Lower lobe of right lung (tissue), 2 donors: ENCODE measurements around the gene MYO5B. TPM values are rescaled to one million over a fixed set of nuclear protein-coding genes. Genes with fewer than 3 reads are reported as not detected.
A peak's percentile ranks its signal among the peaks of the same experiment; 100 is the strongest.

Source experiments
- ATAC-seq, 2 donors: fragments of 200-7000 bp; cut with Tn5 transposase; one replicate each; pipeline ENCODE4 v1.9.1; 2020 to 2022; ENCODE audit warnings: mild to moderate bottlenecking in 2 of 2, moderate library complexity in 2 of 2
- DNase-seq: peaks from one replicate; pipeline ENCODE4 v3.0.0-alpha.2; 2020
- H3K27ac ChIP-seq: fragments of 200-600 bp; one replicate; pipeline ENCODE4 v1.8.0; 2022
- H3K27me3 ChIP-seq: fragments of 200-600 bp; one replicate; pipeline ENCODE4 v1.8.0; 2022; ENCODE audit warnings: low read depth
- H3K36me3 ChIP-seq: fragments of 200-600 bp; one replicate; pipeline ENCODE4 v1.8.0; 2022; ENCODE audit warnings: mild to moderate bottlenecking
- H3K4me1 ChIP-seq: fragments of 200-600 bp; one replicate; pipeline ENCODE4 v1.8.0; 2022
- H3K4me3 ChIP-seq: fragments of 200-600 bp; one replicate; pipeline ENCODE4 v1.8.0; 2022; ENCODE audit warnings: mild to moderate bottlenecking
- H3K9me3 ChIP-seq: fragments of 200-600 bp; one replicate; pipeline ENCODE4 v1.8.0; 2022
- CTCF ChIP-seq: fragments of 200-600 bp; IDR thresholded peaks from one replicate; pipeline ENCODE4 v1.8.0; 2022; ENCODE audit warnings: antibody characterized with exemption, mild to moderate bottlenecking
- intact Hi-C: fragments of 100-400 bp; cut with DNase I; formaldehyde crosslinking; loops from one replicate; pipeline ENCODE4 v1.11.0; 2022
- total RNA-seq: library from RNA; stranded (reverse); fragmentation: NEBNext Ultra II Directional; extraction: Animal tissue kit (Norgen Biotek cat#: 25700); gene quantifications from one replicate; pipeline ENCODE4 v1.2.1, GENCODE V29; 2021
- donor health status: DM: no; HTN: yes; CAD: no; lungs with severe emphysema.

Gene MYO5B
- total RNA-seq, 1 donor from 2014 or later = 23.3 TPM

- Histone ChIP-seq H3K9me3 (no peaks in the 10 kb centered on the region), H3K27ac (no peak overlapping the region), H3K36me3 (no peaks in the 10 kb centered on the region), H3K4me1 (peaks cover 7% of the 10 kb centered on the region), H3K4me3 (no peak overlapping the region), H3K27me3 (no peaks in the 10 kb centered on the region)
- intact Hi-C loops = no loop called here
- TF ChIP-seq CTCF = no peak
- DNase-seq (no peak), ATAC-seq (peak in 1 of 2 donors; percentile 25)
These were observed 223.5 kb downstream of the MYO5B start for GRCh38 chr18:49971462-49971861.

- intact Hi-C loops = no loop called here
- Histone ChIP-seq H3K4me1 (peaks cover 7% of the 10 kb centered on the region), H3K27me3 (no peaks in the 10 kb centered on the region), H3K27ac (no peak overlapping the region), H3K9me3 (no peaks in the 10 kb centered on the region), H3K4me3 (no peak overlapping the region), H3K36me3 (no peaks in the 10 kb centered on the region)
- ATAC-seq = no peak
- no peak for DNase-seq
- no peak for TF ChIP-seq CTCF
These were observed 224.6 kb downstream of the MYO5B start for GRCh38 chr18:49970319-49970718.

GRCh38 chr18:49968644-49969309 is 226.2 kb downstream of the MYO5B start:
- Histone ChIP-seq H3K4me1 (peaks cover 7% of the 10 kb centered on the region), H3K9me3 (no peaks in the 10 kb centered on the region), H3K27me3 (no peaks in the 10 kb centered on the region), H3K27ac (no peak overlapping the region), H3K36me3 (no peaks in the 10 kb centered on the region), H3K4me3 (no peak overlapping the region)
- DNase-seq (no peak), ATAC-seq (no peak)
- intact Hi-C loops = no loop called here
- TF ChIP-seq CTCF = no peak

- no peak for DNase-seq
- no peak for ATAC-seq
- Histone ChIP-seq H3K36me3 (no peaks in the 10 kb centered on the region), H3K27ac (no peak overlapping the region), H3K4me1 (peaks cover 7% of the 10 kb centered on the region), H3K9me3 (no peaks in the 10 kb centered on the region), H3K27me3 (no peaks in the 10 kb centered on the region), H3K4me3 (no peak overlapping the region)
- TF ChIP-seq CTCF = no peak
- intact Hi-C loops = no loop called here
These were observed 227.2 kb downstream of the MYO5B start for GRCh38 chr18:49967636-49968313.

- Histone ChIP-seq H3K27ac (no peak overlapping the region), H3K27me3 (no peaks in the 10 kb centered on the region), H3K36me3 (peaks cover 2% of the 10 kb centered on the region), H3K9me3 (no peaks in the 10 kb centered on the region), H3K4me1 (peaks cover 7% of the 10 kb centered on the region), H3K4me3 (no peak overlapping the region)
- DNase-seq = no peak
- TF ChIP-seq CTCF = no peak
- peak; percentile 56 to 80 for ATAC-seq
- intact Hi-C loops = no loop called here
These were observed 227.8 kb downstream of the MYO5B start for GRCh38 chr18:49967171-49967570.
